SK-N-MC (cell line): Measurements from ENCODE around the gene RPL31.

Experiments
- DNase-seq: peaks from one replicate; pipeline ENCODE4 v3.0.0-alpha.2; 2011; ENCODE audit warnings: low read depth, low spot score
- H3K27ac ChIP-seq: fragments of 200-600 bp; sonication (generic); 2 replicates; pipeline ENCODE4 v1.5.1; 2016; ENCODE audit warnings: mixed run types
- H3K36me3 ChIP-seq: fragments of 200-600 bp; sonication (generic); 2 replicates; pipeline ENCODE4 v1.6.1; 2017; ENCODE audit warnings: antibody characterized with exemption, low read length, mixed read lengths; ENCODE audit not compliant: insufficient read depth
- H3K4me3 ChIP-seq: fragments of 200-600 bp; sonication (generic); 2 replicates; pipeline ENCODE4 v1.5.1; 2016
- H3K9ac ChIP-seq: fragments of 200-600 bp; sonication (generic); 2 replicates; pipeline ENCODE4 v1.8.0; 2017; ENCODE audit warnings: mixed run types, mixed read lengths; ENCODE audit not compliant: insufficient read length
- H3K9me3 ChIP-seq: fragments of 200-600 bp; sonication (generic); 2 replicates; pipeline ENCODE4 v1.6.1; 2017; ENCODE audit warnings: low read depth, mild to moderate bottlenecking, antibody characterized with exemption, low read length, moderate library complexity, mixed read lengths
- EZH2 ChIP-seq: fragments of 200-600 bp; sonication (generic); IDR thresholded peaks from one replicate; pipeline ENCODE4 v1.6.1; 2017; ENCODE audit warnings: antibody characterized with exemption
- FOXP2 ChIP-seq: optimal IDR thresholded peaks from 2 replicates; pipeline ENCODE3; 2011; ENCODE audit warnings: mild to moderate bottlenecking, moderate library complexity; ENCODE audit not compliant: insufficient read depth; ENCODE audit errors: extremely low read length, control extremely low read depth
- POLR2AphosphoS5 ChIP-seq: IDR thresholded peaks from 2 replicates; pipeline ENCODE4 v1.6.1; 2012; ENCODE audit warnings: mild to moderate bottlenecking, low read depth, low read length, borderline replicate concordance

Gene RPL31

DNA sequence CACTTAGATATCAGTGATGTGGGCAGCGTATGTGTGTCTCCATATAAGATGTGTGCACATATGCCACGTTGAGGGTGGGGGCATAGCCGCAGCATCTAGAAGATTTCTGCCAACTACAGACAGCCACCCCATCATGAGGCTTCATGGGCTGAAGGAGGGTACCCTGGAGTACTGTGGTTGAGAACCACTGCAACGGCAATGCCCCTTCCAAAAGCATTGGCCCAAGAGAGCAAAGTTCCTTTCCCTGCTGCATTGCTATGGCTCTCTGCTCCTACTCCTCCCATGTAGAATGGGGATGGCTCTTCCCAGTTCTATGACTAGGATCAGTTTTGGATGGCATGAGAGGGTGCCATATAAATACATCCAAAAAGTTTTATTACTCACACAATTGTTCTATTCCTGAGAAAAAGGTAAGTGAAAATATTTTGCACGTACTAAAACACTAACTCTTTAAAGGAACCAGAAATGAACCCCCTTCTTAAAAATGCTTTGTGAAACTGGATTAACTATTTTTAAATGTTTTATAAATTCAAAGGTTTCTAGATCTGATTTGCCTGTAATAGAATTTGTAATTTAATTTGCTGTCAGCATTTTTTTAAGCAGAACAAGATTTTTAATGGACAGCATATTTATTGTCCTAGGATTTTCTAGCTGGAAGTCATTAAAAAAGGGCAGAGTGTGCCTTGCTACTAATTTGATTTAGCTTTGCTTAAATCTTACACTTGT is 4.4 kb upstream of the RPL31 start:
- peak overlapping the region; percentile 24 for H3K9ac ChIP-seq
- H3K36me3 ChIP-seq = peaks cover 2% of the 10 kb centered on the region
- no peak for DNase-seq
- H3K4me3 ChIP-seq = no peak overlapping the region
- TF ChIP-seq FOXP2 = no peak
- no peak for TF ChIP-seq EZH2
- no peak for TF ChIP-seq POLR2AphosphoS5
- peak overlapping the region; percentile 17; the same call in 1 of the 2 replicates for H3K27ac ChIP-seq
- no peaks in the 10 kb centered on the region for H3K9me3 ChIP-seq

DNA sequence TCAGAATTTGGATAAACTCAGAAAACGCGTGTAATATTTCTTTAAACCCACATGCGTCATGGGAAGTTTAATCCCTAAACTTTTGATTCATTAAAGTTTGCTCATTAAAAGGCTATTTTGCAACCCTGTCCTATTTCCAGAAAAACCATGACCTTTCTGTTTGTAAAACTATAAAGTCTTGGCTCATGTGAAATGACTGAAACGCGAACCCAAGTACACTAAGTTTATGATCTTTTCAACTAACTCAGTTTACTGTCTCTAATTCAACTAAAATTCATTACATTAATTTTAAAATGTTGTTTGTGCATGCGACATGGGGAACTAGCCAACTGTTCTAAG is 3.9 kb upstream of the RPL31 start:
- Histone ChIP-seq H3K36me3 (peaks cover 8% of the 10 kb centered on the region), H3K9ac (peak overlapping the region; percentile 24), H3K9me3 (no peaks in the 10 kb centered on the region), H3K4me3 (no peak overlapping the region), H3K27ac (peak overlapping the region; percentile 17; the same call in 1 of the 2 replicates)
- no peak for TF ChIP-seq EZH2
- no peak for DNase-seq

DNA sequence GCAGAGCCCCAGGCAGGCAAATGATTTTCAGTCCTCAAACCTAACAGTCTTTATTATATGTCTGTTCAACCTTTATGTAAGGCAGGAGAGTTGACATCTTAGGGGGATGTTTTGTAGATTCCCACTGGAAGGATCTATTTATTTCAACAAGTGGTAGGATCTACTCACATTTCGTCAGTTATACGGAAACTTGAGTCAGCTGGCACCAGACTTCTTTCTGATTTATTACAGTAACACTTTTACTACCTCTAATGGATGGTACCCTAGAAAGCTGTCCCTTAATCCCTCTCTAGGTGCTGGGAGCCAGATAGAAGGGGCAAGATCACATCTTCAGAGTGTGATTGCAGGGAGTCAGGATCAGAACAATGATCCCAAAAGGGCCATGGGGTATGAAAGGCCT is 2.1 kb upstream of the RPL31 start:
- Histone ChIP-seq H3K9me3 (no peaks in the 10 kb centered on the region), H3K36me3 (peaks cover 26% of the 10 kb centered on the region), H3K4me3 (no peak overlapping the region), H3K9ac (no peak overlapping the region), H3K27ac (no peak overlapping the region)
- DNase-seq = no peak
- TF ChIP-seq FOXP2 (no peak), EZH2 (no peak), POLR2AphosphoS5 (no peak)

DNA sequence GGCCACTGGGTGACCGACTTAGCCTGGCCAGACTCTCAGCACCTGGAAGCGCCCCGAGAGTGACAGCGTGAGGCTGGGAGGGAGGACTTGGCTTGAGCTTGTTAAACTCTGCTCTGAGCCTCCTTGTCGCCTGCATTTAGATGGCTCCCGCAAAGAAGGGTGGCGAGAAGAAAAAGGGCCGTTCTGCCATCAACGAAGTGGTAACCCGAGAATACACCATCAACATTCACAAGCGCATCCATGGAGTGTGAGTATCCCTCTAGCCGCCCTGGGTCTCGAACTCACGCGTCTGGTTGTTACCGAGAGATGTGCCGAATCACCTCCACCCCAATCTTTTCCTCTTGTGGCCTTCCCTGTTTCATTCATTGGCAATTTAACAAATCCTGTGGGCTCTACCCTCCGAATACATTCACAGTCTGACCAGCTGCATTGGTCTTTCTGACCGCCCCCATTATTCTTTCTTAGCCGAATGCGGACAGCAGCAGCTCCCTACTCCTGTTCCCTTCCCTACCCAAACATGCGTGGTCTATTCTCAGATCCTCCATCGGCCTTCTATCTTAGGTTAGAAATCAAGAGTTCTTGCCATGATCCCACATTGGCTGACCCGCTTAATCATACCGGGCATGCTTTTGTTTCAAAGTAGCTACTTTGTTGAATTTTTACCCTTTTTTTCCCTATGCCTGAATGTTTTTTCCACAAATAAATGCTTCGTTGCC is 631 bp downstream of the RPL31 start:
- H3K9ac ChIP-seq = peak overlapping the region; percentile 98
- H3K9me3 ChIP-seq = no peaks in the 10 kb centered on the region
- peak overlapping the region; percentile 95 for H3K27ac ChIP-seq
- H3K36me3 ChIP-seq = peaks cover 53% of the 10 kb centered on the region
- peak overlapping the region; percentile 92 for H3K4me3 ChIP-seq
- DNase-seq = no peak
- TF ChIP-seq FOXP2 (no peak), EZH2 (no peak), POLR2AphosphoS5 (no peak)

DNA sequence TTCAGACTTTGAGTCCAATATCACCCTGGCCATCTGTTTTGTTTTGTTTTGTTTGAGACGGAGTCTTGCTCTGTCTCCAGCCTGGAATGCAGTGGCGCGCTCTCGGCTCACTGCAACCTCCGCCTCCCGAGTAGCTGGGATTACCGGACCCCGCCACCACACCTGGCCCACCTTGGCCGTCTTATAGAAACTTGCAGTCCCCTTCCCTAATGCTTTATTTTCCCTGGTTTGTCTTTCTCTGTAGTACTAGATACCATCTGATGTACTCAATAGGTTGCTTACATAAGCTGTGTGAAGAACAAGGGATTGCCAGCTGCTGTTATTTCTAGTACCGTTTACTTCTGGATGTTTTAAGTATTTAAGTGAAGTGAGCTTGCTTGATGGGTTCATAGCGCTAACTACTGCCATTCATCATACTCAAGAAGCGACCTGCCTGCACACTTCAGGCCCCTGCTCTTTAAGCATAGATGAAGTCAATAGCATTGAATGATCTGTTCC is 1.2 kb downstream of the RPL31 start:
- H3K4me3 ChIP-seq = peak overlapping the region; percentile 92
- no peak for TF ChIP-seq EZH2
- no peak for TF ChIP-seq FOXP2
- TF ChIP-seq POLR2AphosphoS5 = no peak; the same call in 1 of the 2 replicates
- no peaks in the 10 kb centered on the region for H3K9me3 ChIP-seq
- H3K27ac ChIP-seq = peak overlapping the region; percentile 95
- DNase-seq = no peak
- peak overlapping the region; percentile 98 for H3K9ac ChIP-seq
- peaks cover 59% of the 10 kb centered on the region for H3K36me3 ChIP-seq

DNA sequence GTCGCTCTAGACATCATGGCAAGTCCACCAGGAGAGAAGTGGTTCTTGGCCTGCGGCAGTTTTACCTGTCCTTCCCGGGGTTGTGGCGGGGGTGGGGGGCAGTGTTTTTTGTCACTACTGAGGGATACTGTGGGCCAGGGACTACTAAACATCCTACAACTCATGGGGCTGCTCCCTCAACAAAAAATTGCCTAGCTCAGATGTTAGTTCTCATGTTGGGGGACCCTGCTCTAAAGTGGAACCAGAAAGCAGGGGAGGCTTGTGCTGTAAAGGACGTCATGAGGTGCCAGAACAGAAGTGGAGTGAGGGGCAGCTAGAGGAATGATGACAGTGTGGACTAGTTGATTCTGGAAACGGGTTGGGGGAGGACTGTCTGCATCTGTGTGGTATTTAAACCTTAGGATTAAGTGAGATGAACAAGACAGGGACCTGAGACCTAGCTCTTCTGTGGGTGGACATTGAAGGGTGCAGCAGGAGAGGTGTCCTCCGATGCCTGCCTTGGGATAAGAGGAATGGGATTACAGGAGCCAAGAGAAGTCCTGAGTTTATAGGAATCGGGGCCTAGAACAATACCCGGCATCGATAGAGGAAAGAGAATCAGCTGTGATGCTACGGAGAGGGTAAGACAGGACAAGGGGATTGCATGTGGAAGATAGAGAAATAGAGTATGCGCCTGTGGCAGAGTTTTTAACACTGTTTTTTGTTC is 2.7 kb downstream of the RPL31 start:
- H3K36me3 ChIP-seq = peaks cover 70% of the 10 kb centered on the region
- peak overlapping the region; percentile 98 for H3K9ac ChIP-seq
- TF ChIP-seq FOXP2 = no peak
- TF ChIP-seq POLR2AphosphoS5 = no peak; the same call in 1 of the 2 replicates
- no peak for TF ChIP-seq EZH2
- no peaks in the 10 kb centered on the region for H3K9me3 ChIP-seq
- peak overlapping the region; percentile 95; the same call in 1 of the 2 replicates for H3K27ac ChIP-seq
- no peak for DNase-seq
- peak overlapping the region; percentile 92 for H3K4me3 ChIP-seq

DNA sequence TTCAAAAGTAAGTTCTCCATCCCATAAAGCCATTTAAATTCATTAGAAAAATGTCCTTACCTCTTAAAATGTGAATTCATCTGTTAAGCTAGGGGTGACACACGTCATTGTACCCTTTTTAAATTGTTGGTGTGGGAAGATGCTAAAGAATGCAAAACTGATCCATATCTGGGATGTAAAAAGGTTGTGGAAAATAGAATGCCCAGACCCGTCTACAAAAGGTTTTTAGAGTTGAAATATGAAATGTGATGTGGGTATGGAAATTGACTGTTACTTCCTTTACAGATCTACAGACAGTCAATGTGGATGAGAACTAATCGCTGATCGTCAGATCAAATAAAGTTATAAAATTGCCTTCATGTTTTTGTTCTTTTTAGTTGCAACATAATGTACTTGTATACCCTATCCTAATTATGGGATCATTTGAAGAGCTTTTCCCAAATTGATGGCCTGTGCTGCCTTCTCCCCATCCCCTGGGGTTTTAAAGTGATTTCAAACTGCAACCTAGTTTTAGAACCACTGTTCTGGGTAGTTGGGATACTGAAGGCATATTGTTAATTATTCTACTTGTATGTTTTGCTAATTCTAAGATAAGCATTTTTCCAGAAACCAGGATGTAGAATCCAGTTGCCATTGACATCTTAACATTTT is 4.1 kb downstream of the RPL31 start:
- no peaks in the 10 kb centered on the region for H3K9me3 ChIP-seq
- H3K4me3 ChIP-seq = no peak overlapping the region
- H3K36me3 ChIP-seq = peaks cover 78% of the 10 kb centered on the region
- DNase-seq = no peak
- peak overlapping the region; percentile 82 for H3K27ac ChIP-seq
- TF ChIP-seq FOXP2 (no peak), EZH2 (no peak), POLR2AphosphoS5 (no peak)
- no peak overlapping the region for H3K9ac ChIP-seq
